Stimulated activated CD4-positive, alpha-beta T cell treated with anti-CD3 and anti-CD28 coated beads, Interleukin-15, amount 100 ng/mL, for 1 hour (primary cell): ENCODE data around the gene PFKFB3.
"Not testable (repeated sequence)": the region's sequence is repeated elsewhere in the genome, so short reads cannot be mapped to it uniquely, and the experiment has no call there.

Experiments used
- DNase-seq, 2 donors: peaks; one replicate each; pipeline ENCODE4 v3.0.0-alpha.2; 2020; ENCODE audit warnings: low read depth in 1 of 2, low spot score in 1 of 2

PFKFB3 gene

DNA sequence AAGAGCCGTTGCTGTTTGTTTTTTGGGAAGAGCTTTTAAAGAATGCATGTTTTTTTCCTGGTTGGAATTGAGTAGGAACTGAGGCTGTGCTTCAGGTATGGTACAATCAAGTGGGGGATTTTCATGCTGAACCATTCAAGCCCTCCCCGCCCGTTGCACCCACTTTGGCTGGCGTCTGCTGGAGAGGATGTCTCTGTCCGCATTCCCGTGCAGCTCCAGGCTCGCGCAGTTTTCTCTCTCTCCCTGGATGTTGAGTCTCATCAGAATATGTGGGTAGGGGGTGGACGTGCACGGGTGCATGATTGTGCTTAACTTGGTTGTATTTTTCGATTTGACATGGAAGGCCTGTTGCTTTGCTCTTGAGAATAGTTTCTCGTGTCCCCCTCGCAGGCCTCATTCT, 31.6 kb downstream of the PFKFB3 start:
- DNase-seq, result no peak

DNA sequence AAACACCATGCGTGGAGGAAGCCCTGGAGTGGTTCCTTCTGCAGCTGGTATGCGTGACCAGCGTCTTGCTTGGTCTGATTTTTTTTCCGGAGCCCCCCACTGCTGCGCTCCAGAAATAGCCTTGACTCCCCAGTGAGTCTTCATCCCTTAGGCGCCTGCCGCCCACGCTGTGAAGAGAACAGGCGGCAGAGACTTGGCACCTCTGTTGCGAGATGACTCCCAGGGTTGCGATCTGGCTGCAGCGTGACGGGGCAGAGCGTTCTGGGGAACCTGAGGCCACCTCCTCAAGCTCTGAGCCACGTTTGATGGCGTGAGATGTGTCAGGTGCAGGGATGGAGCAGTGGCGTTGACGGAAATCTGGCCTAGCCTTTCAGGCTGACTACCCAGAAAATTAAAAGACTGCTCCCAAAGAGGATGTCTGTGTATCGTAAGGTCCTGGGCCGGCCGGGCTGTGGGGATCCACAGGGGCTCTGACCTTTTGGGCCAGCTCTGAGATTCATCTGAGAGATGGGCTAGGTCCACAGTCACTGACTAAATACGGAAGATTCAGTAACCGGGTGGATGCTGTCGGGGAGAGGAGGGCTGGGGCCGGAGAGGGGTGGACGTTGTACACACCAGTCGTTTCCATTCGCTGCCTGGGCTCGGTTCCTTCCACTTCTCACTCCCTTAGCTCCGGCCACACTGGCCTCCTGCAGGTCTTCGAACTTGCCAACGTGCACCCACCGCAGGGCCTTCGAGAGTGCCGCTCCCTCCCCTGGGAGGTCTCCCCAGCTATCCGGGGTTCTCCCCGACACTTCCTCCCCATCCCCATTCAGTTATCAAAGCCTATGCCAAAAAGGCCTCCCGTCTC, 33.8 kb downstream of the PFKFB3 start:
- no peak for DNase-seq

DNA sequence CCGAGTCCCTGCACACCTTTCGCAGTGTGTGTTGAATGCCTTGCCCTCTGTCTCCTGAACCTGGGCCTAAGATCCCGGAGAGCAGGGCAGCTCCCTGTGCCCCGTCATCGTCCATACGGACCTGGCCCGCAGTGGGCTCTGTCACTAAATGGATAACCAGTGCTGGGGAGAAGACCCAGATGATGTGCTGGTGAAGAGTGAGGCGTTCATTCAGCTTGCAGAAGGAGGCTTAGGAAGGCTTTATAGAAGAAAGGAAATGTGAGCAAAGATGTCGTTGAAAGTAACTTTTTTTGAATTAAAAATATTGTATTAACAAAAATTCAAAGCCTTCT, 34.4 kb downstream of the PFKFB3 start:
- no peak for DNase-seq

DNA sequence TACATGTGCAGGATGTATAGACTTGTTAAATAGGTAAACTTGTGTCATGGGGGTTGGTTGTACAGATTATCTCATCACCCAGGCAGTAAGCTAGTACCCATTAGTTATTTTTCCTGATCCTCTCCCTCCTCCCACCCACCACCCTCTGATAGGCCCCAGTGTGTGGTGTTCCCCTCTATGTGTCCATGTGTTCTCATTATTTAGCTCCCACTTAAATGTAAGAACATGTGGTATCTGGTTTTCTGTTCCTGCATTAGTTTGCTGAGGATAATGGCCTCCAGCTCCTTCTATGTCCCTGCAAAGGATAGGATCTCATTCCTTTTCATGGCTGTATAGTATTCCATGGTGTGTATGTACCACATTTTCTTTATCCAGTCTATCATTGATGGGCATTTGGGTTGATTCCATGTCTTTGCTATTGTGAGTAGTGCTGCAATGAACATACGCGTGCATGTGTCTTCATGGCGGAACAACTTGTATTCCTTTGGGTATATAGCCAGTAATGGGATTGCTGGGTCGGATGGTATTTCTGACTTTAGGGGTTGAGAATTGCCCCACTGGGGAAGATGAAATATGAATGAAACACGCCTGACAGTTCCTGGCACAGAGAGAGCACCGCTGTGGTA, 36.0 kb downstream of the PFKFB3 start:
- not testable (repeated sequence) for DNase-seq

GRCh38 chr10:6239213-6239991, 36.7 kb downstream of the PFKFB3 start:
- peak; percentile 20 to 38 for DNase-seq

DNA sequence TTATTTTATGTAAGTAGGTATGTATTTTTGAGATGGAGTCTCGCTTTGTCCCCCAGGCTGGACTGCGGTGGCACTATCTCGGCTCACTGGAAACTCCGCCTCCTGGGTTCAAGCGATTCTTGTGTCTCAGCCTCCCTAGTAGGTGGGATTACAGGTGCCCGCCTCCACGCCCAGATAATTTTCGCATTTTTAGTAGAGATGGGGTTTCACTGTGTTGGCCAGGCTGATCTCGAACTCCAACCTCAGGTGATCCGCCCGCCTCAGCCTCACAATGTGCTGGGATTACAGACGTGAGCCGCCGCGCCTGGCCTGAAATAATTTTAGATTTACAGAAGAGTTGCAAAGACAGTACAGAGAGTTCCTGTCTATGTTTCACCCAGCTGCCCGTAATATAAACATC, 37.5 kb downstream of the PFKFB3 start:
- no peak for DNase-seq

DNA sequence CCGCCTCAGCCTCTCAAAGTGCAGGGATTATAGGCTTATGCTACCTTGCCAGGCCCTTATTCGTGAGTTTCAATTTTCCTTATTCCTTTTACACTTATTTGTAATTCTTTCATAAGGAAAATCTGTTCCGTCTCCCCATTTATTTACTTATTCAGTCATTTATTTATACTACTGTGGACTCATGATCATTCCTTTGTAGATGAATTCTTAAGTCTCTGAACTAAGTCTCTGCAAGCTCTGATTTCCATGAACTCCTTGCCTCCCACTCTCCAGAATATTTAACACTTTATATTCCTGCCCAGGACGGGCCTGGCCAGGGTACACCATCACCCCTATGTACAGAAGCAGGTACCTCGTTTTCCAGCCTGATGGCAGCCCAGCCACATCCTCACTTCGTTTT, 39.4 kb downstream of the PFKFB3 start:
- no peak for DNase-seq

DNA sequence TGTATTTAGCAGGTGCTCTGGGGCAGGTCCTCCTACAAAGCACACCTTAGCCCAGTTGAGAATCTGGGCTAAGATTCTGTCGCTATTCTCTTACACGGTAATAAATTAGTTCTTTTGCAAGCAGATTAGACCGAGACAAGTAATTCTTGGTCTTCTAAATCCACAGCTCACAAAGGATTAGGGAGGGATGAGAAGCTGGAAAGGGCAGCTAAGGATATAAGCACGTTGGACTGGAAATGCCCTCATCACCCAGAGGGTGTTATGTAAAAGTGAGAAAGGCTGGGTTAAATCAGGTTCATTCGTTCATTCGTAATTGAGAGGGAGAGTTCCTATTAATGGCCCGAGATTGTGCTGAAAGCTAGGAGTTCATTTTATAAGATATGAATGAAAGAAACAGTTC, 41.8 kb downstream of the PFKFB3 start:
- DNase-seq, result no peak

- no peak for DNase-seq
These were observed 44.4 kb downstream of the PFKFB3 start for GRCh38 chr10:6247041-6247712.

DNA sequence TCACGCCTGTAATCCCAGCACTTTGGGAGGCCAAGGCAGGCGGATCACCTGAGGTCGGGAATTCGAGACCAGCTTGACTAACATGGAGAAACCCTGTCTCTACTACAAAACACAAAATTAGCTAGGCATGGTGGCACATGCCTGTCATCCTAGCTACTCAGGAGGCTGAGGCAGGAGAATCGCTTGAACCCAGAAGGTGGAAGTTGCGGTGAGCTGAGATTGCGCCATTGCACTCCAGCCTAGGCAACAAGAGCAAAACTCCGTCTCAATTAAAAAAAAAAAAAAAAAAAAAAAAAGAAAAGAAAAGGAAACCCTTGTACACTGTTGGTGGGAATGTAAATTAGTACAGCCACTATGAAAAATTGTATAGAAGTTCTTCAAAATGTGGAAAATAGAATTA, 46.2 kb downstream of the PFKFB3 start:
- DNase-seq, result not testable (repeated sequence)

GRCh38 chr10:6249698-6250097, 47.0 kb downstream of the PFKFB3 start:
- no peak for DNase-seq

GRCh38 chr10:6250745-6251144, 48.0 kb downstream of the PFKFB3 start:
- no peak for DNase-seq

DNA sequence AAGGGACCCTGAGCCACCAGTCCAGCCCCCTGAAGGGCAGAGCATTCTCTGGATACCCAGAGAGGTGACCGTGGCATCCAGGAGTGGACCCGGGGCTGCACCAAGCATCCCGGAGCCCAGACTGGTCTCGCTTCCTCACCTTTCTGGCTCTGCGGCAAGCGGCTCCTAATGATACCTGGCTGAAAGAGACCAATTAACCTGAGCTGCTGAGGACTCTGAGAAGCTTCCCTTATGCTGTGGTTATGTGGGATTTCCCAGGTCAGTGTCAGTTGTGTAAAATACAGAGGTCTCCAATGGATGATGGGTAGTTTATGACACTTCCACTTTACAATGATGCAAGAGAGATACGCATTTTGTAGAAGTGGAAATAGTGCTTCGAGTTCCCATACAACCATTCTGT, 51.5 kb downstream of the PFKFB3 start:
- DNase-seq, result no peak

GRCh38 chr10:6255548-6256061, 52.9 kb downstream of the PFKFB3 start:
- no peak for DNase-seq

- no peak for DNase-seq
These were observed 53.7 kb downstream of the PFKFB3 start for GRCh38 chr10:6256439-6256838.

DNA sequence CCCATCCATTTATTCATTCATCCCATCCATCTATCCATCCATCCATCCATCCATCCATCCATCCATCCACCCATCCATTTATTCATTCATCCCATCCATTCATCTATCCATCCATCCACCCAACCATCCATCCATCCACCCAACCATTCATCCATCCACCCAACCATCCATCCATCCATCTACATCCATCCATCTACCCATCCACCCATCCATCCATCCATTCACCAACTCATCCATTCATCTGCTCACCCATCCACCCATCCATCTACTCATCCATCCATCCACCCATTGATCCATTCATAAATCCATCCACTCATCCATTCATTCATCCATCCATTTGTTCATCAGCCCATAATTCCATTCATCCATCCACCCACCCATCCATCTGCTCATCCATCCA, 56.4 kb downstream of the PFKFB3 start:
- DNase-seq, result no peak

DNA sequence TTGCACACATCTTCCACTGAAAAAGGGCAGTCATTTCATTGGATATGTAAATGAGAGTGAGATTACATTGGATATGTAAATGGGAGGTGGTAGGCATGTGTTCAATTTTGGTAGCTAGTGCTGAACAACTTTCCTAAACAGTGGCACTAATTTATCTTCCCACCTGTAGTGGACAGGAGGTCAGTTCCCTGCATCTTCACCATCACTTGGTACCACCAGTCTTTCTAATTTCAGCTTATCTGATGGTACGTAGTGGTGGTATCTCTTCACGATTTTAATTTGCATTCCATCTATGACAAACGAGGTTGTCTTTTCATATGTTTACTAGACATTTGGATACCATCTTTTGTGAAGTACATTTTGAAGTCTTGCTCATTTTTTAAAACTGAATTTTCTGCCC, 58.1 kb downstream of the PFKFB3 start:
- DNase-seq, result no peak

GRCh38 chr10:6267941-6268340, 65.2 kb downstream of the PFKFB3 start:
- no peak for DNase-seq

GRCh38 chr10:6269432-6269831, 66.7 kb downstream of the PFKFB3 start:
- no peak for DNase-seq

DNA sequence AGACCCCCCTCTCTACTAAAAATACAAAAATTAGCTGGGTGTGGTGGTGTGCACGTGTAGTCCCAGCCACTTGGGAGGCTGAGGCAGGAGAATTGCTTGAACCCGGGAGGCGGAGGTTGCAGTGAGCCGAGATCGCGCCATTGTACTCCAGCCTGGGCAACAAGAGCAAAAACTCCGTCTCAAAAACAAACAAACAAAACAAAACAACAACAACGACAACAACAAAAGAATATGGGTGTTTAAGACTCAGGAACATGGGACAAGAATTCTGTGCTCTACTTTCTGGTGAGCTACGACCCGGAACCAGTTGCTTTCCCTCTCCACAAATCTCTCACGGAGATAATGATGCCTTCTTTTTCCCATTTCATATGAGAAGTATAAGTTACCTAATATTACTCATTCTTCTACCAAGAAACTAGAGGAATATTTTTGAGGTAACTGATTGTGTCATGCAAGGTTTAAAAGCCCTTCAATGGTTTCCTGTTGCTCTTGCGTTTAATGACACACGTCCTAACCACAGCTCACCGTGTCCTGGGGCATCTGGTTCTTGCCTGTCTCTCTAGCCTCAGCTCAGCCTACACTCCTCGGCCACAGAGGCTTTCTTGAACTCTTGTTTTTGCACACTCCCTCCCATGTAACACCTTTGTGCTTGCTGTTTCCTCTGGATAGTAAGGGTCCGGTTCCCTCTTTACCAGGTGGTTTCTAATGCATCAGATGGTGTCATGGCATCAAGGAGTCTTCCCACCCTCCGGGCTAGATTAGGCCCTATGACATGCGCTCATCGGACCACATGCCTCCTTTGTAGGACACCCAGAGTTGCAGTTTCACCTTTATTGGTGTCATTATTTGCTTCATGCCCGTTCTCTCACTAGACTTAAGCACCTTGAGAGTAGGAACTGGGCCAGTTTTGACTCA, 67.5 kb downstream of the PFKFB3 start:
- DNase-seq, result peak in 1 of 2 donors; percentile 31
